ENCODE results near the gene MYO1B. TPM values are rescaled to one million over a fixed set of nuclear protein-coding genes. Genes with fewer than 3 reads are reported as not detected.

The MYO1B gene
- total and polyA plus RNA-seq, 2 of the 8 experiments (the other 6 are each of a cell fraction or from before 2014, with no cell fraction given): 15.5 to 61.2 TPM

DNA sequence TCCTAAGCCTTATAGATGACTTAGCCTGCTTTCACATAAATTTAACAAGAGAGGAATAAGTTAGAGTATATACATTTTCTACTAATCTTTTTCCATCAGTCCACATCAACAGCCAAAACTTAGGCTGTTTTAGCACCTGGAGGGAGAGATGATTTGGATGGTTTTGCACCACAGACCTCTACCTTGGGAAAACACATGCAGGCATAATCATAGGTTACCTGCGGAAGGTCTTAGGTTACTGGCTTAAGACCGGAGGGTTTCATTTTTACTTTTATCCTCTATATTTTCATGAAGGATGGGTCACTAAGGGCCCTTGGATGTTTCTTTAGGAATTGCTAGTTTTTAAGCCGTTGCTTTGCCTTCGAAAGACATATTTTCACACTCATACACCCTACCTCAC is 66.0 kb downstream of the MYO1B start (continued):
- TF ChIP-seq RBBP5 (IDR thresholded peaks at IDR 0.05; ENCODE audit: borderline replicate concordance, low read depth, low read length) (no peak), HDAC2 (IDR thresholded peaks at IDR 0.05; ENCODE audit: borderline replicate concordance in 1 of 2, low read depth in 2 of 2, low read length in 2 of 2) (no peak), JUN (IDR thresholded peaks at IDR 0.05; ENCODE audit: low read depth, low read length) (no peak), GTF2F1 (IDR thresholded peaks at IDR 0.05; ENCODE audit: borderline replicate concordance, low read depth, low read length) (no peak), JUND (IDR thresholded peaks at IDR 0.05; ENCODE audit: low read length) (no peak), RXRA (IDR thresholded peaks at IDR 0.05; ENCODE audit: insufficient read depth, low read depth, low read length) (no peak)
- TF ChIP-seq, protein P1, sequence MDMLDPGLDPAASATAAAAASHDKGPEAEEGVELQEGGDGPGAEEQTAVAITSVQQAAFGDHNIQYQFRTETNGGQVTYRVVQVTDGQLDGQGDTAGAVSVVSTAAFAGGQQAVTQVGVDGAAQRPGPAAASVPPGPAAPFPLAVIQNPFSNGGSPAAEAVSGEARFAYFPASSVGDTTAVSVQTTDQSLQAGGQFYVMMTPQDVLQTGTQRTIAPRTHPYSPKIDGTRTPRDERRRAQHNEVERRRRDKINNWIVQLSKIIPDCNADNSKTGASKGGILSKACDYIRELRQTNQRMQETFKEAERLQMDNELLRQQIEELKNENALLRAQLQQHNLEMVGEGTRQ (IDR thresholded peaks at IDR 0.05; ENCODE audit: low read length): no peak
- TF ChIP-seq, protein P2, sequence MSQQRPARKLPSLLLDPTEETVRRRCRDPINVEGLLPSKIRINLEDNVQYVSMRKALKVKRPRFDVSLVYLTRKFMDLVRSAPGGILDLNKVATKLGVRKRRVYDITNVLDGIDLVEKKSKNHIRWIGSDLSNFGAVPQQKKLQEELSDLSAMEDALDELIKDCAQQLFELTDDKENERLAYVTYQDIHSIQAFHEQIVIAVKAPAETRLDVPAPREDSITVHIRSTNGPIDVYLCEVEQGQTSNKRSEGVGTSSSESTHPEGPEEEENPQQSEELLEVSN (IDR thresholded peaks at IDR 0.05): no peak

Data from H1 (cell line).